C4-2B (cell line): ENCODE measurements around the gene MBNL1.
"Not testable (repeated sequence)": the region's sequence is repeated elsewhere in the genome, so short reads cannot be mapped to it uniquely, and the experiment has no call there.

Experiments
- H3K27ac ChIP-seq: fragments of 450-650 bp; 2 replicates; pipeline ENCODE4 v1.5.1; 2017
- CTCF ChIP-seq: fragments of 450-650 bp; conservative IDR thresholded peaks from 2 replicates; pipeline ENCODE4 v1.5.1; 2017; ENCODE audit warnings: mild to moderate bottlenecking
- ZFX ChIP-seq: fragments of 450-650 bp; IDR thresholded peaks from 2 replicates; pipeline ENCODE4 v1.6.1; 2017

Gene MBNL1

GRCh38 chr3:152395764-152396163 lies 127.0 kb downstream of the MBNL1 start:
- no peak overlapping the region for H3K27ac ChIP-seq
- TF ChIP-seq ZFX (no peak), CTCF (no peak)

- no peak overlapping the region for H3K27ac ChIP-seq
- no peak for TF ChIP-seq ZFX
- TF ChIP-seq CTCF: no peak
Measured at GRCh38 chr3:152396867-152397266, 128.1 kb downstream of the MBNL1 start.

- not testable (repeated sequence) for H3K27ac ChIP-seq
Measured at GRCh38 chr3:152397348-152397747, 128.6 kb downstream of the MBNL1 start.

GRCh38 chr3:152398495-152398894 lies 129.8 kb downstream of the MBNL1 start:
- TF ChIP-seq CTCF (no peak), ZFX (no peak)
- no peak overlapping the region for H3K27ac ChIP-seq

- H3K27ac ChIP-seq: no peak overlapping the region
- TF ChIP-seq CTCF (no peak), ZFX (no peak)
Measured at GRCh38 chr3:152399374-152399773, 130.6 kb downstream of the MBNL1 start.

- no peak overlapping the region for H3K27ac ChIP-seq
Measured at GRCh38 chr3:152400887-152401286, 132.2 kb downstream of the MBNL1 start.

GRCh38 chr3:152402695-152403451 lies 134.1 kb downstream of the MBNL1 start:
- no peak overlapping the region for H3K27ac ChIP-seq
- no peak for TF ChIP-seq ZFX
- no peak for TF ChIP-seq CTCF

More at GRCh38 chr3:152400887-152401286, 132.2 kb downstream of the MBNL1 start:
- TF ChIP-seq CTCF: no peak
- TF ChIP-seq ZFX: no peak

- H3K27ac ChIP-seq: no peak overlapping the region
- TF ChIP-seq ZFX: no peak
Measured at GRCh38 chr3:152403632-152404066, 134.9 kb downstream of the MBNL1 start.
